GM21515 (cell line): ENCODE results near the gene SLC29A4.
"Not testable (repeated sequence)": the region's sequence is repeated elsewhere in the genome, so short reads cannot be mapped to it uniquely, and the experiment has no call there.

ENCODE experiments used
- ATAC-seq: cut with Tn5 transposase; IDR thresholded peaks from one replicate; pipeline ENCODE4 v1.9.1; 2021; ENCODE audit not compliant: unreplicated experiment

The SLC29A4 gene

DNA sequence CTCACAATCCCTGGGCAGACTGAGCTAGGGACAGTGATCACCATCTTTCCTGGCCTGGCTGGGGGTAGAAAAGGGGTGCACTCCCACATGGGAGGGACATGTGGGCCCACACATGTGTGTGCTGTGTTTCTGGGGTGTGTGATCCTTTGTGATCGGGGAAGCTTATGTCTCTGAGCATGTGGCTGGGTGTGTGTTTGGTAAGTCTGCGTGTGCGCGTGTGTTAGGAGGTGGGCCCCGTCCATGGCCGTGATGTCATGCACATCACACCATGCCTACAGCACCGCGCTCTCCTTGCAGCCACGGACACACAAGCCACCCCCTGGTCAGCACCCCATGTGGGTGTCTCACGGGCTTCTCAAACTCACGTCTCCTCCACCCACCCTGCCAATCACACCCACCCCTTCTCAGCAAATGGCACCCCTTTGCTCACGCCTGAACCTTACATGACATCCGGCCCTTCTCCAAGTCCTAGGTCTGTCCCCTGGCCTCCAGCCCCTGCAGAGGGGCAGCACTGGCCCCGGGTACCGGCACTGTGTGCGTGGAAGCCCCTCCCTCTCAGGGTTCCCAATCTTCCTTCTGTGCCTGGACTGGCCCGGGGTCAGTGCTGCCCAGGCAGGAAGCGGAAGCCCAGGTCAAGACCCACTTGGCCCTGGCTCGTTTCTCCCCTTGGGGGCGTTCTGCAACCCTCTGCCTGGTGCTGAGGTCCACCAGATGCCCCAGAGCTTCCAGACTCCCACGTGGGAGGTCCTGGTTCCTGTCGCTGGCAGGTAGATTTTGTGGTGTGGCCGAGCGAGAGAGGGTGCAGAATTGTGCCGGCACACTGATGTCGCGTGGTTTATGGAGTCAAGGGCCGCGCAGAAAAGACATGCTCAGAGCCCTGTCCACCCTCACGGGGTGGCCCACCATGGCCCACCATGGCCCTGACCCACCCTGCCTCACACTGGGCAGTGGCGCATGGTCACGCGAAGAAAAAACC lies 12.6 kb downstream of the SLC29A4 start:
- ATAC-seq: no peak

DNA sequence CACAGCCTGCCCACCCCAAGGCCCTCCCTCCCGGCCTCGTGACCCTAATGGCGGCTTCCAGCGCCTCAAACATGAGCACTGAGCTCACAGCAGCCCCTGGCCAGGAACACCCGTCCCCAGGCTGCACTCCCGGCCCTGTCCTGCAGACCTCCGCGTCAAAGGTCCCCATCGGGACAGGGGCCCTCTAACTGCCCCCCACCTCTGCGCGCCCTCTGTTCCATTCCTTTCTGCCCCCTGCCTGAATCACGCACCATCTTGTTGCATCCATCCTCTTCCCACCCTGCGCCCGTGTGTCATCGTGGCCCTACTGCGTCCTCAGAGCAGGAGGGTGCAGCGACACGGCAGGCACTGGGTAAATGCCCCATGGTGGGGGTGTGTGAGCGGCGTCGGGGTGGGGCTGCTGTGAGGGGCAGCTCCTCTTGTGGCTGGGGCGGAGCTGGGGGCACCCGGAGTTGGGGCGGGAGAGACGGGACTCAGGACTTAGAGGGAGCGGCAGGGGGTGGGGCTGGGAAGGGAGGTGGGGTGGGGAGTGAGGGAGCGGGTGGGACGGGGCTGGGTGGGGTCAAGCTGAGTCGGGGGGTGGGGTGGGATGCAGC lies 13.4 kb downstream of the SLC29A4 start:
- no peak for ATAC-seq

DNA sequence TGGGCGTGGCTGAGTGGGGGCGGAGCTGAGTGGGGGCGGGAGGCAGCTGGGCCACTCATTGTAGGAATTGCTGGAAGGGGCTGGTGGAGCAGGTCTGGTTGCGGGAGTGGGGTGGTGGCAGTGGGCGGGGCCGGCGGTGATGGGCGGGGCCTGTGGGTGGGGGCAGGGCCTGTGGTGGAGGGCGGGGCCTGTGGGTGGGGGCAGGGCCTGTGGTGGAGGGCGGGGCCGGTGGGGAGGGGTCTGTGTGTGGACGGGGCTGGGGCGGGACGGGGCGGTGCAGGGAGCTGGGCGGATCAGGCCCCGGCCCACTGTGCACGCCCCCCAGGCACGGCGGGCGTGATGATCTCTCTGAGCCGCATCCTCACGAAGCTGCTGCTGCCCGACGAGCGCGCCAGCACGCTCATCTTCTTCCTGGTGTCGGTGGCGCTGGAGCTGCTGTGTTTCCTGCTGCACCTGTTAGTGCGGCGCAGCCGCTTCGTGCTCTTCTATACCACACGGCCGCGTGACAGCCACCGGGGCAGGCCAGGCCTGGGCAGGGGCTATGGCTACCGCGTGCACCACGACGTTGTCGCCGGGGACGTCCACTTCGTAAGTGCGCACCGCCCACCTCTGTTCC lies 14.0 kb downstream of the SLC29A4 start:
- no peak for ATAC-seq

DNA sequence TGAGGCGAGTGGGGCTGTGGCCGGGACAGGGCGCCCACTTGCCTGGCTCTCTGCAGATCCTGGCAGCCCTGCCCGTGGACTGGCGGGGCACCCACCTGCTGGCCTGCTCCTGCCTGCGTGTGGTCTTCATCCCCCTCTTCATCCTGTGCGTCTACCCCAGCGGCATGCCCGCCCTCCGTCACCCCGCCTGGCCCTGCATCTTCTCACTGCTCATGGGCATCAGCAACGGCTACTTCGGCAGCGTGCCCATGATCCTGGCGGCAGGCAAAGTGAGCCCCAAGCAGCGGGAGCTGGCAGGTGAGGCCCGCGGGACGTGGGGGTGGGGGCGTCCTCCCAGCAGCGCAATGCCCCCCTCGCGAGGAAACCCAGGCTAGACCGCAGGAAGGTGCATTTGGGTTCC lies 17.6 kb downstream of the SLC29A4 start:
- ATAC-seq: no peak

DNA sequence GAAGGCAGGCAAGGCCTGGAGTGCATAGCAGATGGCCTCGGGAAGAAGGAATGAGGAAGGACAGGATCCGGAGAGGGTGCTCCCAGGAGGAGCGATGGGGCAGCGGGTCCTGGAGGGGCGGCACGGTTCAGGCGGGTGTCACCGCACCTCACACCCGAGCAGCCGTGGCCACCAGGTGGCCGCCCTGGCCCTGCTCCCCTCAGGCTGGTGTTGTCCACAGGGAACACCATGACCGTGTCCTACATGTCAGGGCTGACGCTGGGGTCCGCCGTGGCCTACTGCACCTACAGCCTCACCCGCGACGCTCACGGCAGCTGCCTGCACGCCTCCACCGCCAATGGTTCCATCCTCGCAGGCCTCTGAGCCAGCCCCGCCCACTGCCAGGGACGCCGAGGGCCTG lies 19.8 kb downstream of the SLC29A4 start:
- ATAC-seq: no peak

DNA sequence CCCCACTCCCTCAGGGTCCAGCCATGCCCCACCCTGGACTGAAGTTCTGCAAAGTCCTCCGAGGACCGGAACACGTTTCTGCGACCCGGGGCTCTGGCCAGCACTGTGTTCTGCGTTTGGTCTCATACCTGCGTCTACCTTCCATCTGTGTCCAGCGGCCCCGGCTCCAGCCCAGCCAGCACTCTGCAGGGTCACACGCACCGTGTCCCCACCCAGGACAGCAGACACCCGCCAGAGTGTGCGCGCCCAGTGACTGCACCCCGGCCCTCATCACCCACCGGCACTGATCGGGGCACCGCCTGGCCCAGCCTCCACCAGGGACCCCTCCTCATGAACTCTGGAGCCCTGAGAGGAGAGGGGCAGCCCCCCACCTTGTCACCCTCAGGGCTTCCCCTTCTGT lies 20.3 kb downstream of the SLC29A4 start:
- ATAC-seq: no peak

DNA sequence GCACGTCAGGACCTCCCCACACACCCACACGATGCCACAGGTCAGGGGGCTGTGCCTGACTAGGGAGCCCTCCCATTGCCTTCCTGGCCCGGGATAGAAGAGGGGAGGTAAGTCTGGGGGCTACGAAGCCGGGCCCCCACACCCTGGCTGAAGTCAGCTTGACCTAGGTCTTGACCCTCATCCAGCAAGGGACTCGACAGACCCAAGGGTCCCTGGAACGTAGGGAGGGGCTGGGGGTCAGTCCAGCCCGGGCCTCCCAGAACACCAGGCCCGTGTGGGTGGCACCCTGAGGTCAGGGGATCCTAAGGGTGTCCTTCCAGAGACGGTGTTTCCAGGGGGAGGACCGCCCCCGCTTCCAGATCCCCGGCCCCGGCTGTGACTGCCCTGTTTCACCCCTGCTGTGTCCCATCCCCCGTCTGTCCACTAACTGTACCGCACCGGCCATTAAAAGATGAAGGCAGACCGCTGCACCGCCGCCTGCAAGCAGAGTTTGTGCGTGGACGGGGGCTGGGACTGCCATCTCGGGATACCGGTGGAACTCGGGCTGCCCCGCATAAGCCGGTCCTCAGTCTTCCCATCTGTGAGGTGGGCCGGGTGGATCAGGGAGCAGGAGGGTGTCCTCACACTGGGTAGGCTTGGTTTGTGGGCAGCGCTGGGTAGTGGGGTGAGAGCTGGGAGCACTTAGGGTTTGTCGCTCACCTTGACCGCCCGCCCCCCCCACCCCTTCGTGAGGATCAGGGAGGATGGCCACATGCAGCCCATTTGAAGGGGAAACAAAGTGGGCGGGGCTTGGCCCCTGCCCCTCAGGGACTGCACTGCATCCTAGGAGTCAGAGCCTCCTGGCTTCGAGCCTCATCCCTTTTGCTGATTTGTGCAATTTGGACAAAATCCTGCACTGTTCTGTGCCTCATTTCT lies 21.1 kb downstream of the SLC29A4 start:
- ATAC-seq: no peak

DNA sequence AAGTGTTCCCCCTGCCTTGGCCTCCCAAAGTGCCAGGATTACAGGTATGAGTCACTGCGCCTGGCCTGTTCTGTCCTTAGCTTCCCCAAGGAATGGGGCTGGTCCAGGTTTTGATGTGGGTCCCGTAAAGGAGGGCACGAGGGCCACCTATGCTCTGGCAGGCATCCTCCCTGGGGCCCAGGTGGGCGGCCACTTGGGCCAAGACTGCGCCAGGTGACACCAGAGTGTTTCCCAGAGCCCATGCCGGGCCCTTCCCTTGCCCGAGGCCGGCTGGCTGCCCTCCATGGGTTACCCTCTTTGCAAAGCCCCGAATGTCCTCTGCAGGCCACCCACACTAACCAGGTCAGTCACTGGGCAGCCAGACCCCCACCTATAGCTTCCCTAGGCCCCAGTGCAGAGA lies 22.3 kb downstream of the SLC29A4 start:
- ATAC-seq: not testable (repeated sequence)

DNA sequence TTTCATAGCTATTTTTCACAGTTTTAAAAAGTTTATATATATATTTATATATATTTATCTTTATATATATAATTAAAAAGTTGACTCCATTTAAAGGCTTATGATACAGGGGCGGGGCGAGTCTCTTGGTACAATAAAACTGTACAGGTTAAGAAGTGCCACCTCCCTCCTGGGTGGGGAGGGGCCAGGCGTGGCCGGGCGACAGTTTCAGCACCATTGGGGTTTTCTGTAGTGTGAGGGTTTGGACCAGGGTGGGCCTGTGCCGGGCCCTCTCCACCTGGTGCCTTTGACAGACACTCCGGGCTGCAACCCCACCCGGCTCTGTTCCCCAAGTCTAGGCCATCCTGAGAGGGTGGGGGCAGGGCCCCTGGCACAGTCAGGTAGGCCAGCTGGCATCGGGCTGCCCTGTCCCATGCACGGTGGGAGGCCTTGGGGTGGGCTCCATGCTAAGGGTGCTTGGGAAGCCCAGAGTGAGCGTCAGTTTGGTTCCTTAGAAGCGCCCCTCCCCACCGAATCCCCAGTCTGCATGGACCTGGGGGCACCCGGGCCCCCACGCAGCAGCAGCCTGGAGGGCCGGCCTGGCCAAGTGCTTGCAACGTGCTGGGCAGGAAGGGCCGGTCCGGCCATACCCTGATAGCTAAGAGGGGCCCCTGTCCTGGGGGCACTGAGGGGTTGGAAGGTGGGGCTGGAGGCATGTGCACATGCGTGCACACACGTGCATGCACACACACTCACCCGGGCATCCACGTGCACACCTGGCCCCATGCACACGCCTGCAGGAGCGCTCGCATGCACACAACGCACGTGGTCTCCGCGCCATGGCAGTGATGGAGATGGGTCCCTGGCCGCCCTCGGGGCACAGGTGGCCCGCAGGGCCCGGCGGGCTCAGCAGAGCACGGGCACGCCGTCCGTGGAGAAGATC lies 24.7 kb downstream of the SLC29A4 start:
- not testable (repeated sequence) for ATAC-seq

DNA sequence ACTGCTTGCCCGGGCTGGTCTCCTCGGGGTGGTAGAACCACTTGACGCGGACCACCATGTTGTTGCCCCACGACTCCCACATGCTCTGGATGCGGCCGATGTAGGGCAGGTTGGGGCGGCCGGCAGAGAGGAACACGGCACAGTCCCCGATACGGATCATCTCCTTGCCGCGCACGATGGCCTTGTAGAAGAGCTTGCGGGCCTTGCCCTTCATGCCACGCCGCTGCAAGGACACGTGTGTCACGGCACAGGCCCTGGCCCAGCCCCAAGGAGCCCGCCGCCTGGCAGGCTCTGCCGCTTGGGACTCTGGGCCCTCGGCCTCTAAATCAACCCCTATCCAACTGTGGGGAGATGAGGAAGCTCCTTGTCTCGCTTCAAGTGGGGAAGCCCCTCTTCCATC lies 26.4 kb downstream of the SLC29A4 start:
- ATAC-seq: no peak

DNA sequence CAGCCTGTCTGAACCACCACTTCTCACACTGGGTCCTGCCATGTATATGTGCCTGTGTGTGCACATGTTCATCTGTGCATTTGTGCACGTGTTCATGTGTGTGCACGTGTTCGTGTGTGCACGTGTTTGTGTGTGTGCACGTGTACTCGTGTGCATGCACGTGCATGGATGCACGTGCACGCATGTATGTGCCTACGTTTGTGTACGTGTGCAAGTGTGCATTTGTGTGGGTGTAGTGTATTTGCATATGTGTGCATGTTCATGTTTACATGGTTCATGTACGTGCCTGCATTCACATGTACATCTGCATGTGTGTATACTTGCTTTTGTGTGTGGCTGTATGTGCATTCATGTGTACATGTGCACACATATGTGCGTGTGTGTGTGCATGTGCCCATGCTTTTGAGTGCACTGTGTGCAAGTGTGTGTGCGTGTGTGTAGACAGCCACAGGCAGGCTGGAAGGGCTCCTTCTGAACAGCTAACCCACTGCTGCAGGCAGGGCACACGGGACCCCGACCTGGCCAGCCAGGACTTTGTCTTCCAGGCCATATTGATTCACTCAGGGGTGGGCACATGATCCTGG lies 28.2 kb downstream of the SLC29A4 start:
- ATAC-seq: no peak

DNA sequence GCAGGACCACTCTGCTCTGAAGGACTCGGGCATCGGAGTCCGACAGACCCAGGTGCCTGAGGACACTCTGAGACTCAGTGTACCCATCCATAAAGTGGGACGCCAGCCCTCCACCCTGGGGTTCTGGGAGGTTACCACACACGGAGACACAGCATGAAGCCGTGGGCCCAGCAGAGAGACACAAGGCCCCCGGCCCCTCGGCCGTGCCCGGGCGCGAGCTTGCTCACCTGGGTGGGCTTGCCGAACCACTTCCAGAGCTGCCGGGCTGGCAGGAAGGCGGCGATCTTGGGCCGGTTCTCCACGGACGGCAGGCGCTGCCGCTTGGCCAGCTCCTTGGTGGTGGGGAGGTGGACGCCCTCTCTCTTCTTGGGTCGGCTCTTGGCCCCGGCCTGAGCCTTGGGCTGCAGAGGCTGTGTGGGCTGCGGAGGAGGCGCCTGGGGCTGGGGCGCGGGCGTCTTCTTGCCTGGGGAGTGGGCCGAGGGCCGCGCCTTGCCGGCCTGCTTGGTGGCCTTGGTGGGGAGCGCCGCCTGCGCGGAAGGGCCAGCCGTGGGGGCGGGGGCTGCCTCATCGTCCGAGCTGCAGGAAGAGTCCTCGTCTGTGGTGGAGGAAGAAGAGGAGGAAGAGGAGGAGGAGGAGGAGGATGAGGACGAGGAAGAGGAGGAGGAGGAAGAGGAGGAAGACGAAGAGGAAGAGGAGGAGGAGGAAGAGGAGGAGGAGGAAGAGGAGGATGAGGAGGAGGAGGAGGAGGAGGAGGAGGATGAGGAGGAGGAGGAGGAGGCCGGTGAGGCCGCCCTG lies 29.7 kb downstream of the SLC29A4 start:
- not testable (repeated sequence) for ATAC-seq

DNA sequence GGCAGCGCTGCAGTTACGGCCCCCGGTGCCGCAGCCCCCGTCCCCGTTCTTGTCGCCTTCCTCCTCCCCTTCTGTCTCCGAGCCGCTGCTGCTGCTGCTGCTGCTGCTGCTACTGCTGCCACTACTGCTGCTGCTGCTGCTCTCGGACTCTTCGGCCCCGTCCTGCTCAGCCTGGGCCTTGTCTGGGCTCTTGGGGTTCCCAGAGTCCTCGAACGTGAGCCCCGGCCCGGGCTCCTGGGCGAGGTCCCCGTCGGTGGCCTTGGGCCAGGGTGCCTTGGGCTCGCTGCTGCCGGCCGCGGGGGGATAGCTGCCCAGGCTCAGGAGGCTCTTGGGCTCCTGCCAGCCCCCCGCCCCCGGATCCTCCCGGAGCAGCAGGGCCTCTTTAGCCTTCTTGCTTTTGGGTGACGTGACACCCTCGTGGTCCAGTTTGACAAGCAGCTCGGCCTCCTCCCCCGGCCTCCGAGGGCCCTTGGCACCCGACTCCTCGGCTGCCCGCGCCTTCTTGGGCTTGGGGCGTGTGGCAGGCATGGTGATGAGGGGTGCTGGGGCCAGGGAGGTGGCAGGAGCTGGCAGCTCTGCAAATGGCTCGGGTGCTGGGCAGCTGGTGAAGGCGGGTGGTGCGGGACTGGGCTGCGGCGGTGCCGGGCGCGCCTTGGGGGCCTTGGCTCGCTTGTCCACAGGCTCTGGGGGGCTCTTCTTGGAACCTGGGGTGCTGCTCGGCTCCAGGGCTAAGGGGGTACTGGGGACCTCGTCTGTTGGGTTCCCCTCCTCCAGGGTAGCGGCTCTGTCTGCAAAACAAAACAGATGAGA lies 30.5 kb downstream of the SLC29A4 start:
- not testable (repeated sequence) for ATAC-seq

DNA sequence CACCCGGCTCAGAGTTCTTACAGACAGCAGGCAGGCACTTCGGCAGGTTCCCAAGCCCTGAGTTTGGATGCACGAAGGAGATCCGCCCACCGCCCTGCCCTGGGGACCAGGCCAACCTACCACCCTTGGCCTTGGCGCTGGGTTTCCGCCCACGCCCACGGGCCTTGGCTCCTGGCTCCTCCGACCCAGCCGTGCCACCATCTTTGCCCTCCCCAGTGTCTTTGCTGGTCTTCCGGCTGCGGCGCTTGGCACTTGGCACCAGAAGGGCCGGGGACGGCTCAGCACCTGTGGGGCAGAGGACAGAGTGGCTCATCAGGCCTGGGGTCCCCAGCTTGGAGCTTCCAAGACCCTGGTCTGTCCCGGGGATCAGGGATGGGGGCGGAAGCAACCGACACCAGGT lies 32.1 kb downstream of the SLC29A4 start:
- no peak for ATAC-seq

DNA sequence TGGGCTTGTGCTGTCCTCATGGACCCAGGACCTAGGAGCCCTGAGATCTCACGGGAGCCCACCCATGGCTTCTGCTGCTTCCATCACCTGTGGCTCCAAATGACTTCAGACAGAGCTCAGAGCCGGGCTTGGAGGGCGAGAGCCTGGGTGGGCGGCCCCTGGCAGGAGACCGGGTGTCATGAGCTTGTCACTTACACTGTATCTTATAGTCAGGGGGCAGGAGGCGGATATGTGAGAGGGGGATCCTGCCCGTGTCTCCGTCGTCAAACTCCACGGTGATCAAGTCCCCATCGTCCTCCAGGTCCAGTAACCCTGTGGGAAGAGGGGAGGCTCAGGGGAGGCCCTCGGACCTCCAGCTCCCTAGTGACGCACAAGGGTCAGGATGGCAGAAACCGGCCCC lies 33.0 kb downstream of the SLC29A4 start:
- no peak for ATAC-seq

DNA sequence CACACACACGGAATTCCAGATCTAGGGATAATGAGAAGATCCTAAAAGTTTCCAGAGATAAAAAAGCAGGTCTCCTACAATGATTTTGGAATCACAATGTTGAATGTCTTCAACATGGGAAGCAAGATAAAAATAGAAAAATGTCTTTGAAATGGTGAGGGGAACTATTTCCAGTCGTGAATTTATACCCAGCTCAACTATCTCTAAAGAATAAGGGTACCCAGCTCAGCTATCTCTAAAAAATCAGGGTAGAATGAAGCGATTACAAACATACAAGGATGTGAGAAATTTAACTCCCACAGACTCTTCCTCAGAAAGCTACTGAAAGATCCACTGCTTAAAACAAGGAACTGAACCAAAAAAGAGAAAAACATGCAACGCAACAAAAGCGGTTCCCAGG lies 35.9 kb downstream of the SLC29A4 start:
- ATAC-seq: not testable (repeated sequence)

DNA sequence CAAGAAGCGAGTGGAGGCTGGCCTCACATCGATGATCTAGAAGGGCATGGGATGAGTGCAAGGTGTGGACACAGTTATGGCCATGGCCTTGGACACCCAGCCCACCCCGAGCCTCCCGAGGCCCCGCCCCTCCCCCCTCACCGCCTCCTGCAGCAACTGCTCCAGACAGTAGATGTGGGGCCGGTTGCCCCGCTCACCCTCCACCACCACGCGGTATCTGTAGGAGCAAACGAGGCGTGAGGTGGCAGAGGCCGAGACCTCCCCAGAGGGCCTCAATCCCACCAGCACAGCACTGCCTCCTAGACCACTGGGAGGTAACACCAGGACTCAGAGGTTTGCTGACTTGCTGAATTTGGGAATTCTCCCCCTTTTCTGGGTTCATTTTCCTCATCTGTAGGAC lies 37.6 kb downstream of the SLC29A4 start:
- ATAC-seq: no peak
